Measurements from ENCODE around the gene CD86.

DNA sequence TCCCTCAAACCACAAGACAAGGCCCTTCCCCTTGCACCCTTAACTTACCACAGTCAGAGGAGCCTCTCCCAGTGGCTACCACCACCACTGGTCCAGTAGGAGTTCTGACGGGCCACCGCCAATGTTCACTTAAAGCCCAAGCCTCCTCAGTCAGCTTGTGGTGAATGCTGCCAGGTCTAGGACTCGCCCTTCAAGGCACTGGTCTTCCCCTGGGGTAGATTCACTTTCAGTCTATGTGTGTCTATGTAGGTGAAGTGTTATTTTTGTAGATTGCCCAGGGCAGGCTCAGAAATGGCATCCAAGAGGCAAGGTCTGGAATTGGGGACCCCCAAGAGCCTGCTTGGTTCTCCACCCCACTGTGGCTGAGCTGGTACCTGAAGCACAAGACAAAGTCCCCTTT, 112.9 kb downstream of the CD86 start:
- TF ChIP-seq EZH2 (IDR thresholded peaks at IDR 0.05) (no peak), POLR2AphosphoS5 (IDR thresholded peaks at IDR 0.05; ENCODE audit: borderline replicate concordance, low read depth, low read length) (no peak), FOXP2 (optimal IDR thresholded peaks at IDR 0.05; ENCODE audit: control extremely low read depth, extremely low read length, insufficient read depth) (no peak)
